Measurements from ENCODE around the gene ENOX2.
A peak's percentile ranks its signal among the peaks of the same experiment; 100 is the strongest.
"Not testable (repeated sequence)": the region's sequence is repeated elsewhere in the genome, so short reads cannot be mapped to it uniquely, and the experiment has no call there.

Gene ENOX2

GRCh38 chrX:130828641-130829040 is 74.4 kb downstream of the ENOX2 start:
- TF ChIP-seq, protein P1, sequence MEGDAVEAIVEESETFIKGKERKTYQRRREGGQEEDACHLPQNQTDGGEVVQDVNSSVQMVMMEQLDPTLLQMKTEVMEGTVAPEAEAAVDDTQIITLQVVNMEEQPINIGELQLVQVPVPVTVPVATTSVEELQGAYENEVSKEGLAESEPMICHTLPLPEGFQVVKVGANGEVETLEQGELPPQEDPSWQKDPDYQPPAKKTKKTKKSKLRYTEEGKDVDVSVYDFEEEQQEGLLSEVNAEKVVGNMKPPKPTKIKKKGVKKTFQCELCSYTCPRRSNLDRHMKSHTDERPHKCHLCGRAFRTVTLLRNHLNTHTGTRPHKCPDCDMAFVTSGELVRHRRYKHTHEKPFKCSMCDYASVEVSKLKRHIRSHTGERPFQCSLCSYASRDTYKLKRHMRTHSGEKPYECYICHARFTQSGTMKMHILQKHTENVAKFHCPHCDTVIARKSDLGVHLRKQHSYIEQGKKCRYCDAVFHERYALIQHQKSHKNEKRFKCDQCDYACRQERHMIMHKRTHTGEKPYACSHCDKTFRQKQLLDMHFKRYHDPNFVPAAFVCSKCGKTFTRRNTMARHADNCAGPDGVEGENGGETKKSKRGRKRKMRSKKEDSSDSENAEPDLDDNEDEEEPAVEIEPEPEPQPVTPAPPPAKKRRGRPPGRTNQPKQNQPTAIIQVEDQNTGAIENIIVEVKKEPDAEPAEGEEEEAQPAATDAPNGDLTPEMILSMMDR (IDR thresholded peaks at IDR 0.05; ENCODE audit: insufficient read depth, low read depth, low read length, missing control alignments): no peak
- no peak overlapping the region for H3K4me3 ChIP-seq (ENCODE audit: low read length)
- no peak for DNase-seq (ENCODE audit: low read depth)

- no peak for DNase-seq (ENCODE audit: low read depth)
- no peak overlapping the region for H3K4me3 ChIP-seq (ENCODE audit: low read length)
- TF ChIP-seq, protein P1 (IDR thresholded peaks at IDR 0.05; ENCODE audit: insufficient read depth, low read depth, low read length, missing control alignments): no peak
Measured at GRCh38 chrX:130827648-130828047, 75.4 kb downstream of the ENOX2 start.

DNA sequence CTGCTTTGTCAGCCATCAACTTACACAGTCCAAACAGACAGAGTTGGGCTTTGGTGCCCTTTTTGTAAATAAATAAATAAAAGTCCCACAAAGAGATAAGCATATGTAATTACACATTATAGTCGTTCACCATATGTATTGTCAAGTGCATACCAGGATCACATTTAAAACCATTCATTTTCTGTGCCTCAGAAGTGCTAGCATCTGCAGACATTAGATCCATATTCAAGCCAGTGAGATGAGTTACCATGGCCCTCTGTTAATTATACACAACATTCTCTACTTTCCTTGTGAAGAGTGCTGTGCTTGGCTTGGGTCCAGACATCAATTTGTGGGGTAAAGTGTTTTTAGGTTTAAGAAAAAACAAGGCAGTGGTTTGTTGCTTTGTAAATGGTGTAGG is 76.8 kb downstream of the ENOX2 start:
- TF ChIP-seq, protein P1 (IDR thresholded peaks at IDR 0.05; ENCODE audit: insufficient read depth, low read depth, low read length, missing control alignments): no peak
- DNase-seq (ENCODE audit: low read depth): no peak
- no peak overlapping the region for H3K4me3 ChIP-seq (ENCODE audit: low read length)

GRCh38 chrX:130825525-130825924 is 77.5 kb downstream of the ENOX2 start:
- no peak for DNase-seq (ENCODE audit: low read depth)
- TF ChIP-seq, protein P1 (IDR thresholded peaks at IDR 0.05; ENCODE audit: insufficient read depth, low read depth, low read length, missing control alignments): no peak
- no peak overlapping the region for H3K4me3 ChIP-seq (ENCODE audit: low read length)

- H3K4me3 ChIP-seq (ENCODE audit: low read length); DNase-seq (ENCODE audit: low read depth): not testable (repeated sequence)
Measured at GRCh38 chrX:130819367-130819766, 83.6 kb downstream of the ENOX2 start.

GRCh38 chrX:130813932-130814331 is 89.1 kb downstream of the ENOX2 start:
- H3K4me3 ChIP-seq (ENCODE audit: low read length); DNase-seq (ENCODE audit: low read depth): not testable (repeated sequence)

- no peak overlapping the region for H3K4me3 ChIP-seq (ENCODE audit: low read length)
- no peak for DNase-seq (ENCODE audit: low read depth)
- TF ChIP-seq, protein P1 (IDR thresholded peaks at IDR 0.05; ENCODE audit: insufficient read depth, low read depth, low read length, missing control alignments): no peak
Measured at GRCh38 chrX:130810561-130810960, 92.4 kb downstream of the ENOX2 start.

- H3K4me3 ChIP-seq (ENCODE audit: low read length): no peak overlapping the region
- DNase-seq (ENCODE audit: low read depth): peak; percentile 68
- TF ChIP-seq, protein P1 (IDR thresholded peaks at IDR 0.05; ENCODE audit: insufficient read depth, low read depth, low read length, missing control alignments): no peak
Measured at GRCh38 chrX:130805903-130806302, 97.1 kb downstream of the ENOX2 start.
